Fibroblast of upper back skin (primary cell): ENCODE results near the gene PRMT7.

ENCODE experiments used
- DNase-seq: peaks from one replicate; pipeline ENCODE4 v3.0.0-alpha.2; 2013

Gene PRMT7

DNA sequence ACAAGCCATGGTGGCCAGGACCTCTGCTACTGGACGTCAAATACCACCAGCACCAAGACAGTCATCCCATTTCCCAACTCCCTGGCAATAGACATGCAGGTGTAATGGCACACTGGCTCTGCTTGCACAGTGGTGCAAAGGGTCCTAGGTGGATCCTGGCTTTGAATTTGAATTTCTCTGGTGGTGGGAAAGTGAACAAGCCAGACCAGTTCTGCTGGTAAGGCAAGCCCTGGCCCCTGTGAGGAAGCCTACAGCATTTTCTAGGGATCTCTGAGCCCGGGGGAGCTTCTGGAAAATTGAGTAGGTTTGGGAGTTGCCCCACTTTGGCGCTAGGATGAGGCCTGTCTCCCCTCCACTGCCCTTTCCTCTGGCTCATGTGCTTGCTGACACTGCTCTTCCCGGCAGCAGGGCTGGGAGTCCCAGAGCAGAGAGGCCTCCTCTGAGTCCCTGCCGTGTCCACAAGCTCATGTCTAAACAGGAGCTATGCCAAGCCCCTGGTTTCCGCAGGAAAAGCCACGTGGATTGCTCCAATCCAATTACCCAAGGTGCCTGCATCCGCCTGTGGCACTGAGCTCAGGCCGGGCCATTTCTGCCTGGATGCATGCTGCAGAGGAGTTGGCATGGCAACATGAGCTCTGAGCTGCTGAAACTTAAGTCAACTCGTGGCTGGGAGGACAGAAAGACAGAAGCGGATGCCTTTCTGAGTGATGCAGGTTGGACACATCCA, 67.0 kb downstream of the PRMT7 start:
- DNase-seq: no peak

DNA sequence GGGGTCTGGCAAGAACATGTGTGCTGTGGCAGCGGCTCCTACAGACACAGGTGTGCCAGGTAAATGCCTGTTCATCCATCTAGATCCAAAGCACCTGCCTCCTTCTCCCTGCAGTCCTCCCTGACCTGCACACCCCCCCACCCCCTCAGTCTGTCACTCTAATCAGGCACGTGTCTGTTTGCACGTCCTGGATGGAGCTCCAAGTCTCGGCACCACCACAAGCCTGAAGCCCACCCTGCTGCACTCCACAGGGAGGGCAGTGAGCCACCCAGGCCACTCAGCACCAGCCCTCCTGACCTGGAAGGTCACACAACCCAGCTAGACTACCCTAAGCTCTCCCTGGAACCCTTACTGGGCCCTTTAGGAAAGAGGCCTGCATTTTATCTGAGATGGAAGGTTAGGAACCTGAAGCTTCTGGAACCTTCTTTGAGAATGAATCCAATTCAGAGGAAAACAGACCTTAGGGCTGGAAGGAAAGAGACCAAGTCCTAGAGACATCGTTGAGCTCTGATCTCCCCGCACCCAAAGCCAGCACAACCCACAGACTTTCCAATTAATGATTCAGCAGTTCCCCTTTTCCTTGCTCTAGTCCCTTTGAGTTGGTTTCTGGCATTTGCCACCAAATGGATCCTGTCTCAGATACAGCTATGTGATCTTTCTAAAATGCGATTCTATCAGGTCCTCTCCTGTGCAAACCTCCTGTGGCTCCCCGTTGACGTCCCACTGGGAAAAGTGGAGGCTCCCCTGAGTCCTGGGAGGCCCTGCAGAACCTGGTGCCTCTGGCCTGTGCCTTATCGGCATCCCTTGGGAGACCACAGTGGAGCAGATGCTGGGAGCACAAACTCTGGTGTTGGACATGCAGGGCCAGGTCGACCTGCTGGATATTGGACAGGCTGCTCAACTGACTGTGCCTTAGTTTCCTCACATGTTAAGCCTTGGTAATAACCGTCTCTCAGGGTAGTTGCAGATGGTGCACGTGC, 67.9 kb downstream of the PRMT7 start:
- no peak for DNase-seq

DNA sequence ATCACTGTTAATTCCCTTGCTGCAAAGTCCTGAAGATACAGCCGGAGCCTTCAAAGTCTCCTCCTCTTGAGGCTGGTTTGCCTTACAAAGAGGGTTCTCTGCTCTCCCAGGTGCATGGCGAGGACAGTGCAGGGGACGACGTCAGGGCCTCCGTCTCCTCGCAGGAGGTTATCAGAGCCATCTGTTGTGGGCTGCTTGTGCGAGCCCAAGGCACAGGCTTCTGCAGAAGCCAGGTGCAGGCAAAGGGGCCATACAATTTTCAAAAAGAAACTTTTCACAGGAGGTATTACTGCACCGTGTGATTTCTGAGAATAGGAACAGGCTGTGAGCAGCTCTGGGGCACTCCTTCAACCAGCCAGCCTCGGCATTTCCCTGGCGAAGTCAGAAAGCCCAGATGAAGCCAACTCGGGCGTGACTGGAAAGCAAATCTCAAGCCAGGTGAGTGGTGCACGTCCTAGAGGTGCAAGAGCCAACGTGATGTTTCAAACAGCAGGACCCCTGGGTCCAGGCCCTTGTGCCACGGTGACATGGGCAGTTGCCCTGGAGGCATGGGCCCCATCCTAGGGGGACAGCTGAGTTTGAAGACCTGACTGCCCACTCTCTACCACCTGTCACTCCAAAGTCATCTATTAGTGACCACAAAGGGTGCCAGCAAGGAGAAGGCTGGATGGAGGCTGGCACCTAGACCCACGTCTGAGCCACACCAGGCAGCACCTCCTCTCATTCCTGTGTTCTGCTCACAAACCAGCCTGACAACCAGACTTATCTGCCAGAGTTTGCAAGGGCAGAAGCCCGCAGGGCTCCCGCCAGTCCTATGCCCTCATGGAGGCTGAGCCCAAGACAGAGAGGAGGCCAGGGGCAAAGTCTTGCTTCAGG, 68.9 kb downstream of the PRMT7 start:
- DNase-seq: no peak

DNA sequence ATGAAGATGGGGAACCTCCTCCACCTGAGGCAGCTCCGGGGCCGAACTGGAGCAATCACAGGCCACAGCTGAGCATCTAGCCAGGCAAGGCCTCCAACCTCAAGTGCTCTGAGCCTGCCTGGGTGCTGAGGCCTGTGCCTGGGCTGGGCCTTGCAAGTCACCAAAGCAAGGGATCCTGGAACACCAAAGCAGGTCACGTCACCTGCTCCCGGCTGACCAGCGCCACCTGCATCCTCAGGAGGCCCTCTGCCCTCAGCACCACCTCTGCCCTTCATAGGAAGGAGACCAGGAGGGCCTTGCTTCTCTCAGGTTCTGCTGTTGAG, 69.5 kb downstream of the PRMT7 start:
- no peak for DNase-seq

DNA sequence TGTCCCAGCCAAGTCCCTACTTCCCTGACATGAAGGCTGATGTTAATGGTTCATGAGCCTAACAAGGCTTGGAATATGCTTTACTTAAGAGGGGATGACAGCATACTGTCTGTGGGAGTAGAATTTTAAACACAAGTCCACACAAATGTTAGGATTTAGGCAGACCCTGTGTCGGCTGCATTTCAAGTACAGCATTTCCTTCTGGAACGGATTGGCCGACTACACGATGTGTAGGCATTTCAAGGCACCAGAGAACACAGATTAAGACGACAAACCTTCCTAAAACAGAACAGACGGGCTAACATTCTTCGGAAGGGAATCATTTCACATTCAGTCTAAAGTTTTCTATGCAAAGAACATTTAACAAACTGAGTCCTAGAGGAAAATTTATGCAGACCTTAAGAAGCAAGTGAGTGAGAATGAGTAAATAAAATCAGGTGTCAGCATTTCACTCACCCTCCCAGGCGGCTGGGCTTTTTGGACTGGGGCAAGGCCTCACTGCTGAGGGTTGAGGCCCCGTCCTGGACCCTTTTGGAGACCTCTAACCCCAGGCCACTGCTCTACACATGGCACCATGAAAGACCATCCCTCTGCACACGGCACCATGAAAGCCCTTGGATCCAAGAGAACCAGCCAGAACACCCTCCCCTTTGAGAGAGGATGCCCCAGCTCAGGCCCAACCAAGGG, 70.0 kb downstream of the PRMT7 start:
- no peak for DNase-seq

DNA sequence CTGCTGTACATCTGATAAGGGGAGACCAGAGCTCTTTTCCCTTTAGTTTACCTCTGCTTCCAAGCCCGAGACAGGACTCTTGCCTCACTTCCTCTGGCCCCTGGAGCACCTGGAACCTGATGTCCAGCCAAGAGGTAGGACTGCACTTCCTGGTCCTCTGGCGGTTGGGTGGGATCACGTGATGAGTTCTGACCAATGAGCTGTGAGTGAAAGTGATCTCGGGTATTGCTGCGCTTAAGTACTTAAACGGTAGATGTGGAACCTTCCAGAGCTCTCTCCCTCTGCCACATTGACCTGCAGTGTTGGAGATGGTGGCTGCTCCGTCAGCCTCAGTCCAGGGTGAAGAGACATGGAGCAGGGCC, 70.5 kb downstream of the PRMT7 start:
- DNase-seq: no peak

DNA sequence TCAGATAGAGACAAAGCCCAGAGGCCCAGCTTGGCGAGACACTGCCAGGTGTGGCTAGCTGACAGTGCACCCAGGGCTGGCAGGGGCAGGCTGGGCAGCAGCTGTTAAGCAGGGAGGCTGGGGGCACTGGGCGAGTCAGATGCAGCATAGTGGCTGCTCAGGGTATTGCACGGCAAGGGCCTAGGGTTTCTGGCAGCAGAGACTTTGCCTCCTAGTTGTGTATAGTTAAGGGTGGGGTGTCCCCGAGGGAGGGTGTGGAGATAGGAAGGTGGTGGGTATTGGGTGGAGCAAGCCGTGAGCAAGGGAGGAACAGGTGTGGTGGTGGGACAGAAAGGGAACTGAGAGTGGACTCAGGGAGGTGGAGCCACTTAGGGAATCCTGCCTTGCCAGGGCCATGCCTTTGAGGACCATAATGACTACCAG, 71.5 kb downstream of the PRMT7 start:
- DNase-seq: no peak

DNA sequence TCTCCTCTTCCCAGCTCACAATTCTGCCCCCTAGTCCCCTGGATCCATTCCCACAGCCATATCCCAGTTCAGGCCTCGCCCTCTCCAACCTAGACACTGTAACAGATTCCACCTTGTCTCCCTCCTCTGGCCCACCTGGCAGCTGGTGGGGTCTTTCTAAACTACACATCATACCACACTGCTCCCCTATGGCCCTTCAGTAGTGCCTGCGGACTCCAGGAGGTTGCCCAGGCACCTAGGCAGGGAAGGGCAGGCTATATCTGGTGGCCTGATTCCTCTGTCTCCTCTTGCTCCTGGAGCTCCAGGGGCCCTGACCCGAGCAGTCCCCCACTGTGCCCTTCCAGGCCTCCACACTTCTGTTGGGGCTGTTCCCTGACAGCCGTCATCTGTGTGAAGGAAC, 73.0 kb downstream of the PRMT7 start:
- DNase-seq: no peak

DNA sequence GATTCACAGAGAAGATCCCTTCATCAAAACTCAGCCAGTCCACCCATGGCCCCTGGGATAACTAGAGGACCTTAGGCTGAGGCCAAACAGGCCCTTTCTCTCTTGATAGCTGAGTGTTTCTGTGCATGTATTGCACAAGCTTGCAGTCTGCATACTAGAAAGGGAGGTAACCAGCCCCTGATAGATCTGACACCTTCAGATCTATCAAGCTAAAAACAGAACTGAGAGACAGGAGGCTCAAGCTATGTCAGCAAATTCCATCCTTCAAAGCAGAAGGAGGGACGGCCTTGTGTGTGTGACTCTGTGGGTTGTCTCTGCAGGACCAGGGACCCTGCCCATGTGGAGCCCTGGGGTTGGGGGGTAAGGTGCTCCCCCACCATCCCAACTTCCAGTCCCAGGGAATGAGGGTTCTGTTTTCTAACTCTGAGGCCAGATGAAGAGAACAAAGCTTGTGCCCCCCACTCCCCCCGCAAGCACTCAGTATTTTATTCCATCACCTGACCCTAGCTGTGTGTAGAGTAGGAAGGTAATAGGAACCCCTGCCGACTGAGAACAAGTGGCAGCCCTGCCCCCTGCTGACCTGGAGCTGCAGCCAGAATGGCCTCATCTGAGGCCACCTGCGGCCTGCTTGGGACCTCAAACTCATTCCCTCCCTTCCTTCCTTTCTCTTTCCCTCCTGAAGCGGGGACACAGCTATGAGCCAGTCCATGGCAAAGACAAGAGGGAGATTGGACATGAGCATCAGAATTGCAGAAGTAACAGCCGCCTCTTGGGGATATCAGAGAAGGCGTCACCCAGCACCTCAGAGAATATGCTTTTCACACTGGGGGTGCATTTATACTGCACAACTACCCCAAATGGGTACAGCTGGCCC, 73.7 kb downstream of the PRMT7 start:
- DNase-seq: no peak

DNA sequence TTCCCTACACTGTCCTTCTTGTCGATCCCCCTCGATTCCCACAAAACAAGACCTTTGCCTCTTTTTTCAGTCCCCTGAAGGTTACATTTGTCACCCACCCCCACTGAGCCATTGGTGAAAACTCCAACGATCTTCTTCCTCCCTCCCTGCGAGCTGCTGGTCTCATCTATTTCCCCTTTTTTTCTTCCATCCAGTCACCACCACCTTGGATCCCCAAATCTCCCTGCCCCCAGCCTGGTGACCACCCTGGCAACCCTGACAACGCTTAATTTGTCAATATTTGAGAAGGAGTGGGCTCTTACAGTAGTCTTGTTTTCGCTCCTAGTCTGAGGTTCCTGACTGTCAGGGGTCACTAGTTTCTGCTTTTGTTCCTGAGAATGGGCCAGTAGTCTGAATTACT, 74.6 kb downstream of the PRMT7 start:
- DNase-seq: no peak

DNA sequence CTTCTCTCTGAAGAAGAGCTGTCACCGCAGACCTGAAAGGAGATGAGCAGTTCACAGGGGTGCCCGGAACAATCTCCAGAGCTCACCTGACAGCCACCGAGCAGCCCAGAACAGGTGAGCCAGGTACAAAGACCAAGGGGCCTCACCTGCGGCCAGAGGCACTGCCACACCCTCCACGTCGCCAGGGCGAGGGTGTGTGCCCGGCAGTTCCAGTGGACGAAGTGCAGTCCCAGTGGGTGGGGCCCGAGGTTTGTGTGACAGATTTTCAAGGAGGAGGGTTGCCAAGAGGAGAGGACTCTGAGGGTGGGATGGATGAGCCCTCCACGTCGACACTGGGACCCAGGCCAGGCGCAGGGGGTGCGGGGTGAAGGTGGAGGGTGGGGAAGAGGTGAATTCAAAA, 75.8 kb downstream of the PRMT7 start:
- DNase-seq: no peak

DNA sequence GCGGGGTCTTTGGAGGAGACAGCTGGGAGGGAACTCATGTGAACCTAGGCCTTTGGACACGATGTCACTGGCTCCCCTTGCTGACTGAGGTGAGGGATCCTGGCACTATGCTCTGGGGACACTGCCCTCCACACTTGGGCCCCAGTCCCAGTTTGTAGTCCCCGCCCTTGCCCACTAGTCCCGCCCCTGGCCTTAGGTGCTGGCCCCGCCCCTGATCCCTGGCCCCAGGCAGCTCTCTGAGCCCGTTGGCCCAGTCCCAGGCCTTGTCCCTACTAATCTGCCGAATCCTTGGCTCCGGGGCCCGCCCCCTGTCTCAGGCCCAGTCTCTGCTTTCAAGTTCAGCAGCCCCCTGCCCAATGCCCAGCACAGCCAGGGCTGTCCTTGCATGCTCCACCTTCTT, 76.5 kb downstream of the PRMT7 start:
- no peak for DNase-seq

DNA sequence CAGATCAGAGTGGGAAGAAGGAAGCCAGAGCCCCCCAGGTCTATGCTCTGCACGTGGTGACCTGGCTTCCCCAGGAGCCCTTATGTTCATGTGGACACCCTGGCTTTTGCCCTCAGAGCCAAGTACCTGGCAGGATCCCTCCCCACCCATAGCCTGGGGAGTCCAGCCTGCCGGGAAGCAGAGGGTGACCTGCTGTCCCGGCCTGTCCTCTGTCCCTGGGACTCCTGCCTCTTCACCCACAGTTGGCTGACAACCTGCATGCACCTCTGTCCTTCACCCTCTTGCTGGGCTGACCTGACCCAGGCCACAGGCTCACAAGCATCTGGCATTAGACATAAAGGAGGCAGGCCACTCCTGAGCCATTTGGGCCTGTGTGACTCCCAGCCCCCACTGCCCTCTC, 77.3 kb downstream of the PRMT7 start:
- no peak for DNase-seq

DNA sequence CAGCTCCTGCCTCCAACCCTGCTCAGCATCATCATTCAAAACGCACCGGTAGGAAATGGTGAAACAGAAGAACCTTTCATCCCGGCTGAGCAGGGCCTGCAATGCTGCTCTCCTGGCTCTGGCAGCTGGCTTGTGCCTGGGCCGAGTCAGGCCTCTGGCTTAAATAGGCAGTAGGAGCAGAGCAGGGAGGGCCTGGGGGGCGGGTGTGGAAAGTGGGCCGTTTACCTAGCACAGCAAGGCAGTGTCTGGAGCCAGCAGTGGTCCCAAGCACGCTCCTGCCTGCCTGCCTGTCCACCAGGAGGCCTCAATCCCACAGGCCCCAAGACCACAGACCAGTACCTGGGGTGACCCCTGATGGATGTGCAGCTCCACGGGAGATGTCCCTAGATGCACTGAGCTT, 78.2 kb downstream of the PRMT7 start:
- no peak for DNase-seq

DNA sequence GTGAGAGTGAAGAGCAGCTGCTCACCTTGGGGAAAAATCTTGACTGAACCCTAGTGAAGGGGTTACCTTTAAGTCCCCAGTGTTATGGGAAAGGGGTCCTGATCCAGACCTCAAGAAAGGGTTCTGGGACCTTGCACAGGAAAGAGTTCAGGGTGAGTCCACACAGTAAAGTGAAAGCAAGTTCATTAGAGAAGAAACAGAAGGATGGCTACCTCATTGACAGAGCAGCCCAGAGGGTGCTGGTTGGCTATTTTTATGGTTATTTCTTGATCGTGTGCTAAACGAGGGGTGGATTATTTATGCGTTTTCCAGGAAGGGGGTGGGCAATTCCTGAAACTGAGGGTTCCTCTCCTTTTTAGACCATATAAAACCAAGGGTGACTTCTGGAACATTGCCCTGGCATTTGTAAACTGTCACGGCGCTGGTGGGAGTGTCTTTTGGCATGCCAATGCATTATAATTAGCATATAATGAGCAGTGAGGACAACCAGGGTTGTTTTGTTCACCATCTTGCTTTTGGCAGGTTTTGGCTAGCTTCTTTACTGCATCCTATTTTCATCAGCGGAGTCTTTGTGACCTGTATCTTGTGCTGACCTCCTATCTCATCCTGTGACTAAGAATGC, 79.0 kb downstream of the PRMT7 start:
- DNase-seq: no peak

DNA sequence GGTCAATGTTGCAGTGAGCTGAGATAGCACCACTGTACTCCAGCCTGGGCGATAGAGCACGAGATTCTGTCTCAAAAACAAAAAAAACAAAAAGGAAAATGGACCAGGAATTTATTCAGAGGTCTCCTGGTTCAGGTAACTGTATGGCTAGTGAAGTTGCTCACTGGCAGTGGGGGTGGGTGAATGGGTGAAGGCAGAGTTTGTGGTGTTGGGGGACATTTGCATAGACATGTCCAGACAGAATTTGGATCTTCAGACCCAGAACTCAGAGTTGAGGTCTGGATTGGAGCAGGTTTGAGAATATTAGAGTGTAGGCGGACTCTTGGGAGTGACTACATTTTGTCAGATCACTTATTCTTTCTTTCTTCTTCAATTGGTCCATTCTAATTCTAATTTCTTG, 82.5 kb downstream of the PRMT7 start:
- no peak for DNase-seq

DNA sequence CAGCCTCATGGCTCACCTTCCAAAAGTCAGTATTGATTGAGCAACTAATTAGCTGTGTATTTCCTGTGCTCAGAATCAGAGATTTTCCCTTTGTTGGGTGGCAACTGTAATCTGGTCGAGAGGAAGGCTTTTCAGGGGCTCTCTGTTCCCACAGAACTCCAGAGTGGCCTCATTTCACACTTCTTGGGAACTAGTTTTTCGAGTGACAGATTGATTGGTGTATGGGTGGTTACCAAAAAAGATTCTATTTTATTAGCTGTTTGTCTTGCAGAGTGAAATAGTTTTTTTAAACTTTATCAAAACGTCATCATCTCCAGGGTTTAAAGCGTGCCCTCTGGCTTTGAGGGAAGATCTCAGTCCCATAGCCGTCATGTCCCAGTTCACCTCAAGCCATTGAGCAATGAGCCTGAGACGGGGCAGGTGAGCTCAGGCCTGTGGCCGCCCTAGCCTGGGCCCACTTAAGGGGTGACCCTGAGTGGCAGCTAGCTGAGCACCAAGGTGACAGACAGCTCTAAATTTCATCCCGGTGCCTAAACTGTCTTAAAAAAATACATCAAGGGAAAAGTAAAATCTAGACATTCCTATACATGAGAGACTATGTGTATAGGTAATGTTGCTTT, 84.5 kb downstream of the PRMT7 start:
- DNase-seq: no peak

DNA sequence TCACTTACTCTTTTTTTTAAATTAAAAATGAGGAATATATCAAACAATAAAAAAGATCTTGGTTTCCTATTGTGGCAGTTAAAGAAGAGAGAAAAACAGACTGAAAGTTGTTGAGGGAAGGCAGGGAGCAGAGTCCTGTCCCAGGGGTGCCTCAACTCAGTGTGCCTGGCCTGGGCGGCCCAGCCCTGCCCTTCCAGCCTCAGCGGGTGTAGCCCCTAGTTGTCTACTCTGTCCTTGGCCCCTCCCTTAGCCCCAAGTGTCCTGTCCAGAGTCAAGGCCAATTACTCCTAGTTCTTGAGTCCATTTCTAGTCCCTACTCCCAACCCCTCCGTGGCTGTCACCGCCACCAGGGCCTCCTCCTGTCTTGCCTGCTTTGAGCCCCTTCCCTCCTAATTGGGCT, 85.0 kb downstream of the PRMT7 start:
- no peak for DNase-seq

DNA sequence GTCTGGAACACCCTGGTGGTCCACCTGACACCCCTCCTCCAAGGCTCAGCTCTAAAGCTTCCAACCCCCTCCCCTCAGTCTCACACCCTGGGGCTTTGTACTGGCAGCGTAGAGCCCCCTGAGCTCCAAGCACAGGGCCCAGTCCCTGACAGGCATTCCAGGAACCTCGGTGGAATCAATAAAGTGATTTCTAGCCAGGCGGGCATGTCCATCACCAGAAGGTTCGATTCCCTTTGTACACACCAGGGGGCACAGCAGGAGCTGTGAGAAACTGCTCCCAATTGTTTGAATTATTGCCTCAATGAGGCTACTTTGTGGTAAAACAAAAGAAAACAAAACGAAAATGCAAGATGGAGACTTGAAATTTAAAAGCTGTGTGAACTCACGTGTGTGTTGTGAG, 85.7 kb downstream of the PRMT7 start:
- peak; percentile 57 for DNase-seq

DNA sequence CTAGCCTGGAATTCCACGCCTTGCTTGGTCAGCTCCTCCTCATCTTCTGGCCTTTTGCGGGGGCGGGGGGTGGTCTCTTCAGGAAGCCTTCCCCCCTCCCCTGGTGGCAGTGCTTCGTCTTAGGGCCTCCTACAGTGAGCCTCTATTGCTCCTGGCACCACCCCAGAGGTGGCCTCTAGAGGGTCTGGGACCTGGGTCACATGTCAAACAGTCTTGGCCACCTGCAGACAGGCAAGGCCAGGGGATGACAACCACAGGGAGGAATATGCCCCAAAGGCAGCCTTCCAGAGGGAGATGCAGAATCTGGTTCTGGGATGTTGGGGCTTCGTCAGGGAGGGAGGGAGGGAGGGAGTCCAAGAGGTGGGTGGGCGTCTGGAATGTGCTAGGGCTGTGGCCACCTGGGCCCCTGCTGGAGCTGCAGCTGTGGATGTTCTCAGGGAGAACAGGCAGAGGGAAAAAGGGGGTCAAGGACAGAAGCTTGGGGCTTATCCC, 86.9 kb downstream of the PRMT7 start:
- no peak for DNase-seq

DNA sequence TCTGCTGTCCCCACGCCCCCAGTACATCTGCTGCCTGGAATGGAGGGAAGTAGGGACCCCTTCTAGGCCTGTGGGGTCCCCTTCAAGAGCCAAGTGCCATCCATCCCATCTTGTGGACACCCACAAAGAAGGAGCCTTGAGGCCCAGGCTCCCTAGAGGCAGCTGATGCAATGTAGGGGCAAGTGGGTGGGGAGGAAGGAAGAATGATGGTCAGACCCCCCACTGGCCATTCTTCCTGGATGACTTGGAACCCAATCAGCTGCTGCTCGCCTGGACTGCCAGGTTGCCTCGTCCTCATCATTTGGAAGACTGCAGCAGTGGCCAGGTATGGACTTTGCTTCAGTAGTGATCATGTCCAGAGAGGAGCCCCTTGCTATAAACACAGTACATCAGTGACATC, 88.6 kb downstream of the PRMT7 start:
- peak; percentile 66 for DNase-seq
